K562 (cell line): ENCODE measurements around the gene GPX2. TPM values are rescaled to one million over a fixed set of nuclear protein-coding genes. Genes with fewer than 3 reads are reported as not detected.

ENCODE experiments used
- ATAC-seq: fragments of 200-7000 bp; cut with Tn5 transposase; 3 replicates; pipeline ENCODE4 v1.9.1; 2020; ENCODE audit warnings: moderate library complexity
- BruUV-seq: library from RNA; stranded (reverse); fragments of 400-500 nt; replicated peaks from 2 replicates; lab custom pipeline; 2021; lab: Mats Ljungman, UMichigan
- CTCF ChIA-PET: fragments of 300-600 bp; formaldehyde crosslinking; extraction: SDS; loops from one replicate; lab custom pipeline; 2021; ENCODE audit warnings: low intra/inter-chr PET ratio; lab: Yijun Ruan, JAX
- POLR2A ChIA-PET: fragments of 300-600, 350-650 bp; sonication (Branson Sonifier 250); formaldehyde crosslinking; extraction: SDS; loops from one replicate; lab custom pipeline; 2021; ENCODE audit warnings: antibody characterized with exemption, inconsistent platforms; lab: Yijun Ruan, JAX
- DNase-seq, 4 experiments: peaks; one replicate each; pipeline versions ENCODE4 v3.0.0 to v3.0.0-alpha.2; 2011 to 2018; ENCODE audit warnings: low spot score in 3 of 4, mixed read lengths in 3 of 4; ENCODE audit errors: extremely low read depth in 1 of 4
- FAIRE-seq: peaks from 2 replicates; lab custom pipeline; 2011; peaks lifted over from hg19 to GRCh38; lab: Jason Lieb, UNC
- H2AFZ ChIP-seq: 2 replicates; pipeline ENCODE4 v1.6.0; 2011; ENCODE audit warnings: low read depth, low read length, control low read depth, inconsistent platforms
- H3K27ac ChIP-seq: fragments of 200-600 bp; 3 replicates; pipeline ENCODE4 v1.8.0; 2011; ENCODE audit warnings: low read depth, mild to moderate bottlenecking, control low read depth, inconsistent platforms, low read length, moderate library complexity, mixed read lengths; ENCODE audit errors: extremely low read depth
- H3K27me3 ChIP-seq, 2 experiments: fragments of 300-600 bp in 1 of 2; 2 replicates in 1 of 2; 3 replicates in 1 of 2; pipeline versions ENCODE4 v1.6.0 to v1.8.0; 2011; ENCODE audit warnings: inconsistent platforms in 2 of 2, low read length in 2 of 2, mild to moderate bottlenecking in 1 of 2, mixed read lengths in 1 of 2, moderate library complexity in 1 of 2; ENCODE audit not compliant: control insufficient read depth in 2 of 2, insufficient read depth in 2 of 2
- H3K36me3 ChIP-seq: fragments of 300-600 bp; 3 replicates; pipeline ENCODE4 v1.8.0; 2011; ENCODE audit warnings: mild to moderate bottlenecking, low read length, inconsistent platforms; ENCODE audit not compliant: control insufficient read depth, insufficient read depth
- H3K4me1 ChIP-seq, 2 experiments: fragments of 200-600 bp in 1 of 2; replicated peaks in 1 of 2; 2 replicates in 1 of 2; 3 replicates in 1 of 2; pipeline versions ENCODE4 v1.5.1 to v1.8.0; 2011; ENCODE audit warnings: inconsistent platforms in 2 of 2, low read length in 2 of 2, mild to moderate bottlenecking in 1 of 2, mixed read lengths in 1 of 2, moderate library complexity in 1 of 2; ENCODE audit not compliant: control insufficient read depth in 2 of 2, insufficient read depth in 2 of 2
- H3K4me2 ChIP-seq: 2 replicates; pipeline ENCODE4 v1.6.1; 2011; ENCODE audit warnings: low read length, control low read depth, inconsistent platforms, mixed read lengths; ENCODE audit not compliant: insufficient read depth
- H3K4me3 ChIP-seq: fragments of 200-600 bp; sonication (generic), shearing (Covaris generic); 2 replicates; pipeline ENCODE4 v1.5.1; 2016; ENCODE audit warnings: control low read depth, inconsistent platforms
- H3K79me2 ChIP-seq: fragments of 200-600 bp; 3 replicates; pipeline ENCODE4 v1.8.0; 2011; ENCODE audit warnings: low read length, inconsistent platforms; ENCODE audit not compliant: control insufficient read depth, insufficient read depth
- H3K9ac ChIP-seq, 2 experiments: 2 replicates each; pipeline versions ENCODE4 v1.6.0 to v1.6.1; 2011; ENCODE audit warnings: low read depth in 2 of 2, low read length in 2 of 2, control low read depth in 1 of 2, inconsistent platforms in 1 of 2, mild to moderate bottlenecking in 1 of 2, mixed read lengths in 1 of 2; ENCODE audit not compliant: insufficient read depth in 1 of 2
- H3K9me1 ChIP-seq: one replicate; pipeline ENCODE4 v1.6.0; 2011; ENCODE audit warnings: inconsistent platforms, mild to moderate bottlenecking, low read length, moderate library complexity; ENCODE audit not compliant: control insufficient read depth, insufficient read depth
- H3K9me3 ChIP-seq: replicated peaks from 2 replicates; pipeline ENCODE4 v1.5.1; 2011; ENCODE audit warnings: low read depth, low read length, inconsistent platforms; ENCODE audit not compliant: control insufficient read depth, insufficient read depth
- H4K20me1 ChIP-seq: replicated peaks from 2 replicates; pipeline ENCODE4 v1.6.1; 2011; ENCODE audit warnings: low read length, inconsistent platforms, mixed read lengths; ENCODE audit not compliant: control insufficient read depth, insufficient read depth
- ARNT ChIP-seq, 2 experiments: fragments of 450-650 bp; IDR thresholded peaks; 2 replicates each; pipeline ENCODE4 v1.6.1; 2016; ENCODE audit warnings: mild to moderate bottlenecking in 1 of 2
- HMBOX1 ChIP-seq: sonication (generic); IDR thresholded peaks from 2 replicates; pipeline ENCODE4 v1.6.1; 2016
- IRF1 ChIP-seq: sonication (generic); formaldehyde crosslinking; IDR thresholded peaks from 2 replicates; pipeline ENCODE4 v1.8.0; 2022; ENCODE audit warnings: missing genetic modification reagents, mild to moderate bottlenecking, borderline replicate concordance
- IRF2 ChIP-seq: sonication (generic); formaldehyde crosslinking; IDR thresholded peaks from 2 replicates; pipeline ENCODE4 v1.8.1; 2022; ENCODE audit warnings: mild to moderate bottlenecking, missing genetic modification reagents
- SMARCC2 ChIP-seq: fragments of 450-650 bp; IDR thresholded peaks from 2 replicates; pipeline ENCODE4 v1.6.1; 2017; ENCODE audit warnings: antibody characterized with exemption, moderate library complexity, mild to moderate bottlenecking, low read depth
- ZC3H11A ChIP-seq: IDR thresholded peaks from 2 replicates; pipeline ENCODE4 v1.6.1; 2012; ENCODE audit warnings: low read depth, low read length, improper control_type of control experiment
- ZNF134 ChIP-seq: fragments of 250-450 bp; sonication (Bioruptor Pico); conservative IDR thresholded peaks from 2 replicates; pipeline ENCODE4 v1.4.0; 2020
- WGBS: fragments of 100-300 bp; shearing (Covaris generic); methylation state at CpG from one replicate; pipeline ENCODE4 v1.1.6; 2016; ENCODE audit warnings: low coverage, mixed read lengths; ENCODE audit not compliant: insufficient coverage; ENCODE audit errors: missing lambda C conversion rate; 5-methylcytosine and 5-hydroxymethylcytosine counted together
- in situ Hi-C: fragments of 300-500 bp; cut with MboI; formaldehyde crosslinking; loops from 4 replicates; pipeline ENCODE4 v1.15.0; 2018; ENCODE audit warnings: inconsistent platforms, mixed read lengths
- intact Hi-C: fragments of 100-400 bp; cut with micrococcal nuclease; formaldehyde crosslinking; loops from 2 replicates; pipeline ENCODE4 v1.14.2; 2022
- polyA plus RNA-seq, 8 experiments: library from polyadenylated mRNA; depleted of rRNA in 4 of 8; stranded (reverse) in 5 of 8; unstranded in 3 of 8; fragments of >200 nt; fragmentation: Nextera tagmentation in 2 of 8; fragmentation: Illumina TruSeq in 1 of 8; extraction: Ambion mirVana in 2 of 8; extraction: Trizol in 1 of 8; gene quantifications; 2 replicates each; pipeline versions ENCODE4 v1.2.1 to v1.2.3, GENCODE V29; 2011 to 2014; ENCODE audit warnings: inconsistent platforms in 1 of 8, missing spikeins in 1 of 8
- total RNA-seq, 7 experiments: library from RNA; depleted of rRNA in 6 of 7; stranded (reverse); fragments of >200 nt in 6 of 7; fragmentation: Illumina TruSeq in 2 of 7; extraction: Trizol in 2 of 7; gene quantifications; 2 replicates each; pipeline versions ENCODE4 v1.2.1 to v1.2.3, GENCODE V29; 2011 to 2021; ENCODE audit warnings: low replicate concordance in 1 of 7
- TF ChIP-seq, protein P1 (sequence below): fragments of 250-450 bp; sonication (Bioruptor Pico); IDR thresholded peaks from 2 replicates; pipeline ENCODE4 v1.5.1; 2021; ENCODE audit warnings: mild to moderate bottlenecking

The GPX2 gene
- total and polyA plus RNA-seq, 9 of the 15 experiments (the other 6 are each of a cell fraction or from before 2014, with no cell fraction given), result 0.24 TPM; not detected in 8

GRCh38 chr14:64953661-64954060, 11.1 kb upstream of the GPX2 start (continued):
- TF ChIP-seq IRF1 (CRISPR knock-in tag), result no peak
- no peak for TF ChIP-seq ZC3H11A
- no peak for TF ChIP-seq ZNF134 (CRISPR knock-in tag)
- TF ChIP-seq, protein P1, sequence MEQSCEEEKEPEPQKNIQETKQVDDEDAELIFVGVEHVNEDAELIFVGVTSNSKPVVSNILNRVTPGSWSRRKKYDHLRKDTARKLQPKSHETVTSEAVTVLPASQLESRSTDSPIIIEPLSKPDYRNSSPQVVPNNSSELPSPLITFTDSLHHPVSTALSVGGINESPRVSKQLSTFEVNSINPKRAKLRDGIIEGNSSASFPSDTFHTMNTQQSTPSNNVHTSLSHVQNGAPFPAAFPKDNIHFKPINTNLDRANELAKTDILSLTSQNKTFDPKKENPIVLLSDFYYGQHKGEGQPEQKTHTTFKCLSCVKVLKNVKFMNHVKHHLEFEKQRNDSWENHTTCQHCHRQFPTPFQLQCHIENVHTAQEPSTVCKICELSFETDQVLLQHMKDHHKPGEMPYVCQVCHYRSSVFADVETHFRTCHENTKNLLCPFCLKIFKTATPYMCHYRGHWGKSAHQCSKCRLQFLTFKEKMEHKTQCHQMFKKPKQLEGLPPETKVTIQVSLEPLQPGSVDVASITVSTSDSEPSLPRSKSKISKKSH (CRISPR knock-in tag), result no peak
- no peak for TF ChIP-seq IRF2 (CRISPR knock-in tag)
- no peak for TF ChIP-seq HMBOX1
- TF ChIP-seq SMARCC2, result no peak
- no peak for TF ChIP-seq ARNT (IDR thresholded peaks at IDR 0.05)
- TF ChIP-seq, all 486 proteins: peak for 0

DNA sequence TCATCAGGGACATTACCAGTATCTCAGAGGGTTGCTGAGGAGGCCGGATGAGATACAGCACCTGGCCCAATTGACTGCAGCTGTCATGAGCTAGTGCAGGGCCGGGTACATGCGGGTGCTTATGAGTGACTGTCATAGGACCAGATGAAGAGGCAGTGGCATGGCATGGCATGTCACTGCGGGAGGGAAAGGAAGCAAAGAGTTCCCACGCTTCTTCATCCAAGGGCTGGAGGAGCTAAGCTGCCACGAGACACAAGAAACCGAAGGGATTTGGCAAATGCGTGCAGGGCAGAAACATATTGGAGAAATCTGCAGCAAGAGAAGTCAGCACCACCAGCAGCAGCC, 10.7 kb upstream of the GPX2 start:
- DNase-seq (no peak), FAIRE-seq (no peak), ATAC-seq (no peak)
- Histone ChIP-seq H4K20me1 (no peaks in the 10 kb centered on the region), H3K4me3 (no peak overlapping the region), H3K79me2 (no peaks in the 10 kb centered on the region), H3K4me2 (no peak overlapping the region), H2AFZ (no peak overlapping the region), H3K9me3 (no peaks in the 10 kb centered on the region), H3K9me1 (no peaks in the 10 kb centered on the region), H3K36me3 (no peaks in the 10 kb centered on the region), H3K27ac (no peak overlapping the region), H3K9ac (no peak overlapping the region), H3K27me3 (no peaks in the 10 kb centered on the region), H3K4me1 (peaks cover 0 to 3% of the 10 kb centered on the region in 2 experiments; a peak in 2 of 5 replicates)
- 89% methylated on average over 5 of the region's 8 CpGs for WGBS
- CTCF ChIA-PET, result no interaction called here
- in situ Hi-C loops (no loop called here), intact Hi-C loops (no loop called here)
- POLR2A ChIA-PET, result interaction anchor here (0.9 to 1.3 kb wide), 3 partner anchors 9 to 279 kb away, joined by 3 to 6 read pairs (median 5); no protein-coding TSS in a partner anchor
- no peak for TF ChIP-seq IRF1 (CRISPR knock-in tag)
- no TSS peak for BruUV-seq
